Ishikawa (cell line): Measurements from ENCODE around the gene YARS1.

ENCODE experiments used
- CEBPB ChIP-seq: IDR thresholded peaks from 2 replicates; pipeline ENCODE4 v1.6.1; 2012
- CREB1 ChIP-seq: IDR thresholded peaks from 2 replicates; pipeline ENCODE4 v1.6.1; 2012; ENCODE audit warnings: low read depth
- EGR1 ChIP-seq: IDR thresholded peaks from 2 replicates; pipeline ENCODE4 v1.6.1; 2012
- EP300 ChIP-seq: IDR thresholded peaks from 2 replicates; pipeline ENCODE4 v1.6.1; 2012; ENCODE audit warnings: borderline replicate concordance
- FOXM1 ChIP-seq: IDR thresholded peaks from 2 replicates; pipeline ENCODE4 v1.6.1; 2012; ENCODE audit warnings: low read depth, borderline replicate concordance
- NFIC ChIP-seq: IDR thresholded peaks from 2 replicates; pipeline ENCODE4 v1.6.1; 2012
- RAD21 ChIP-seq: IDR thresholded peaks from 2 replicates; pipeline ENCODE4 v1.6.1; 2012; ENCODE audit warnings: low read depth
- TAF1 ChIP-seq: IDR thresholded peaks from 2 replicates; pipeline ENCODE4 v1.6.1; 2012; ENCODE audit warnings: low read depth, mild to moderate bottlenecking
- TCF12 ChIP-seq: IDR thresholded peaks from 2 replicates; pipeline ENCODE4 v1.6.1; 2012; ENCODE audit warnings: low read depth
- TEAD4 ChIP-seq: IDR thresholded peaks from 2 replicates; pipeline ENCODE4 v1.6.1; 2012
- YY1 ChIP-seq: IDR thresholded peaks from 2 replicates; pipeline ENCODE4 v1.6.1; 2012; ENCODE audit warnings: low read depth
- ZBTB7A ChIP-seq: IDR thresholded peaks from 2 replicates; pipeline ENCODE4 v1.6.1; 2012; ENCODE audit warnings: low read depth
- TF ChIP-seq, protein P1 (sequence below): IDR thresholded peaks from 2 replicates; pipeline ENCODE4 v1.6.1; 2012
- TF ChIP-seq, protein P2 (sequence below): IDR thresholded peaks from 2 replicates; pipeline ENCODE4 v1.6.1; 2012; ENCODE audit warnings: low read depth, mild to moderate bottlenecking
- TF ChIP-seq, protein P3 (sequence below): IDR thresholded peaks from 2 replicates; pipeline ENCODE4 v1.6.1; 2012

YARS1 gene

DNA sequence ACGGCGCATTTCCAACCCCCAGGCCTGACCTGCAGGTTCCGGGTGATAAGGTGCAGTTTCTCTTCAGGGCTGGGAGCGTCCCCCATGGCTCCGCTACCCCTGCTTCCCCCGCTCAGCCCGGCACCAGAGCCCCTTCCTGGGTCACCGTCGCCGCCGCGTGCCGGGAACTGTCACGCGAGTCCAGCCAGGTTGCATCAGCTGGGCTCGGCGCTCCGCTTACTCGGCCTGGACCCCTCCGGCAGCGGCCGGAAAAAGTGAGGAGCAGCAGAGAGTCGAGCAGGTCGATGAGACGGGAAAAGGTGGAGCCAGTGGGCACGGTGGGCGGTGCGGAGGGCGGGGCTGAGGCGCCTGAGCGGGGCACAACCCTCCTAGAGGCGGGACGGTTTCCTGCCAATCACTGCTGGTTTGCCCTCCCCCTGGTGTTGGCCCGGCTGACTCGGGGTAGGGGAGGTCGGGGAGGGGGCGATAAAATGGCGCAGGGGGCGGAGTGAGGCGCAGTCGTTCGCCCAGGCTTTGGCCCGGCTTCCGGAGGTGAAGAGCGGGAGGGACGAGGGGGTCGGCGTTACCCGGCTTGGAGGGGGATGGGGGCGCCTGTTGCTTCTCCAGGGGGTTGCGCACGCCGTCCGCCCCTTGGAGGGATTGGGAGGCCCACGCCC, at the start of gene YARS1, which contains the start of gene S100PBP:
Gene YARS1, minus strand, starts transcription at position 200 of the 656 bp plus-strand sequence. Its CDS starts 114 bp downstream, at position 86.
Gene S100PBP, plus strand, starts transcription at position 495 of the 656 bp plus-strand sequence. CDS start 8,447 bp downstream, outside the sequence.
- TF ChIP-seq ZBTB7A (peak; percentile 93), CEBPB (peak; percentile 94), NFIC (peak; percentile 50), YY1 (peak; percentile 86), TCF12 (peak; percentile 90), CREB1 (peak; percentile 53; the same call in 1 of the 2 replicates), FOXM1 (0 out of 2 replicates have a peak, but pooled peaks have one; percentile 45), EGR1 (0 out of 2 replicates have a peak, but pooled peaks have one; percentile 18), TAF1 (peak; percentile 93), EP300 (peak; percentile 71; the same call in 1 of the 2 replicates), TEAD4 (peak; percentile 64), RAD21 (no peak)
- TF ChIP-seq, protein P1, sequence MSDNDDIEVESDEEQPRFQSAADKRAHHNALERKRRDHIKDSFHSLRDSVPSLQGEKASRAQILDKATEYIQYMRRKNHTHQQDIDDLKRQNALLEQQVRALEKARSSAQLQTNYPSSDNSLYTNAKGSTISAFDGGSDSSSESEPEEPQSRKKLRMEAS: peak; percentile 100
- TF ChIP-seq, protein P2, sequence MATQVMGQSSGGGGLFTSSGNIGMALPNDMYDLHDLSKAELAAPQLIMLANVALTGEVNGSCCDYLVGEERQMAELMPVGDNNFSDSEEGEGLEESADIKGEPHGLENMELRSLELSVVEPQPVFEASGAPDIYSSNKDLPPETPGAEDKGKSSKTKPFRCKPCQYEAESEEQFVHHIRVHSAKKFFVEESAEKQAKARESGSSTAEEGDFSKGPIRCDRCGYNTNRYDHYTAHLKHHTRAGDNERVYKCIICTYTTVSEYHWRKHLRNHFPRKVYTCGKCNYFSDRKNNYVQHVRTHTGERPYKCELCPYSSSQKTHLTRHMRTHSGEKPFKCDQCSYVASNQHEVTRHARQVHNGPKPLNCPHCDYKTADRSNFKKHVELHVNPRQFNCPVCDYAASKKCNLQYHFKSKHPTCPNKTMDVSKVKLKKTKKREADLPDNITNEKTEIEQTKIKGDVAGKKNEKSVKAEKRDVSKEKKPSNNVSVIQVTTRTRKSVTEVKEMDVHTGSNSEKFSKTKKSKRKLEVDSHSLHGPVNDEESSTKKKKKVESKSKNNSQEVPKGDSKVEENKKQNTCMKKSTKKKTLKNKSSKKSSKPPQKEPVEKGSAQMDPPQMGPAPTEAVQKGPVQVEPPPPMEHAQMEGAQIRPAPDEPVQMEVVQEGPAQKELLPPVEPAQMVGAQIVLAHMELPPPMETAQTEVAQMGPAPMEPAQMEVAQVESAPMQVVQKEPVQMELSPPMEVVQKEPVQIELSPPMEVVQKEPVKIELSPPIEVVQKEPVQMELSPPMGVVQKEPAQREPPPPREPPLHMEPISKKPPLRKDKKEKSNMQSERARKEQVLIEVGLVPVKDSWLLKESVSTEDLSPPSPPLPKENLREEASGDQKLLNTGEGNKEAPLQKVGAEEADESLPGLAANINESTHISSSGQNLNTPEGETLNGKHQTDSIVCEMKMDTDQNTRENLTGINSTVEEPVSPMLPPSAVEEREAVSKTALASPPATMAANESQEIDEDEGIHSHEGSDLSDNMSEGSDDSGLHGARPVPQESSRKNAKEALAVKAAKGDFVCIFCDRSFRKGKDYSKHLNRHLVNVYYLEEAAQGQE: peak; percentile 35; the same call in 1 of the 2 replicates
- TF ChIP-seq, protein P3, sequence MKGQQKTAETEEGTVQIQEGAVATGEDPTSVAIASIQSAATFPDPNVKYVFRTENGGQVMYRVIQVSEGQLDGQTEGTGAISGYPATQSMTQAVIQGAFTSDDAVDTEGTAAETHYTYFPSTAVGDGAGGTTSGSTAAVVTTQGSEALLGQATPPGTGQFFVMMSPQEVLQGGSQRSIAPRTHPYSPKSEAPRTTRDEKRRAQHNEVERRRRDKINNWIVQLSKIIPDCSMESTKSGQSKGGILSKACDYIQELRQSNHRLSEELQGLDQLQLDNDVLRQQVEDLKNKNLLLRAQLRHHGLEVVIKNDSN: peak; percentile 62

DNA sequence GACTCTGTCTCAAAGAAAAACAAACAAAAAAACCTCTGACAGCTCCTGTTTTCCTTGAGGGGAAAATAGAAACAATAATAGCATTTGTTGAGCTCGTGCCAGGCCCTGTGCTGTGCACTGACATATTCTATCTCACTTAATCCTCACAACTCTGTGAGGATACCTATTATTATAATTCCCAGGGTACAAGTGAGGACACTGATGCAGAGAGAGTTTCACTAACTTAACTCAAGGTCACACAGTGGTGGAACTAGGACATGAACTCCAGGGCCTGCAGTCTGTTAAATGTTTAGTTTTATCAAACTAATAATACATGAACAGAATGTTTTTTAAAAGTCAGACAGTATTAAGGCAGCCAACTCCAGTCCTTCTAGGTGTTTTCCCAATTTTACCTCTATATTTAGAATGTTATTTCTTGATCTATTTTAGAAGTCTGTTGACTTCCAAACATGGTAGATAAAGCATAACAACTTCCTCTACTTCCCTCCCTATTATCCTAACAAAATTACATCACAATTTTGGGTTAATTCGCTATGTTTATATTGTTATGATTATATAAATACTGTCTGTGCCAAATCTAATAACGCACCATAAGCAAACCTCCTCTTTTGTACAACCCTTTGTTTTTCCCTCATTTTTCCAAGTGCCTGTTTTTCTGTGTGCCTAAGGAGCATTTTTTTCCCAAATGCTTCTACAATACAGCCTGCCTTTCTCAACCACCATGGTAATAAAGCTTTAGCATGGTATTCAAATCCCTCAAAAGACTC, 48.7 kb upstream of the YARS1 start:
- TF ChIP-seq, protein P1: no peak
- TF ChIP-seq CREB1 (no peak), TEAD4 (no peak), TCF12 (no peak), EGR1 (no peak), YY1 (no peak), EP300 (no peak)
- TF ChIP-seq, protein P3: no peak

DNA sequence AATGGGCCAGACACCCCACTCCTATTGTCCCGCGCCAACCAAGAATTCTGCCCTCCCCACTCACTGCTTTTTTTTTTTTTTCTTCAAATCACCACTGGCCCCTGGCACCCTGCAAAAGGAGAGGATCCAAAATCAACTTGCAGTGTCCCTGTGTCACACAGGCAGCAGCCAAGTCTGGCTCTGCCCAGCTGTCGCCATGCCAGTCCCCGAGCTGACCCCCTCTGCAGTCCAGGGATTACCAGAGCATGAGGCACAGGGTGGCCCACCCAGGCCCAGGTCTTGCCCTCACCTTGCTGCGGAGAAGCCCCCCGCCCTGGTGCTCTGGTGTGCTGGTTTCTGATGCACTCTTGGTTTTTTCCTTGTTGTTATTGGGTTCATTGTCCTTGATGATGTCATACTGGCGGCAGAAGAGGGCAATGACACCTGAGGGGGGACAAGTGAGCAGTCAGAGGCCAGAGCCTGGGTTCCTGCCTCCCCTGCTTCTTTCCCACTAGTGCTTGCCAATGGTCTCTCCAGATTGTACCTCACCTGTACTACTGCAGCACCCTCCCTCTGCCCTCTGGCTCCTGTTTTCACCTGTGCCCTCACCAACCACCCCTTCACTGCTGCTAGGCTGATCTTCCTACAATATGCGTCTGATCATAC, 47.3 kb upstream of the YARS1 start:
- TF ChIP-seq, protein P2: no peak
- TF ChIP-seq CREB1 (no peak), FOXM1 (no peak), RAD21 (no peak), CEBPB (no peak), TCF12 (no peak), EP300 (no peak), EGR1 (no peak), TAF1 (no peak), TEAD4 (no peak), YY1 (no peak), NFIC (no peak), ZBTB7A (no peak)
- TF ChIP-seq, protein P3: no peak
- TF ChIP-seq, protein P1: no peak

DNA sequence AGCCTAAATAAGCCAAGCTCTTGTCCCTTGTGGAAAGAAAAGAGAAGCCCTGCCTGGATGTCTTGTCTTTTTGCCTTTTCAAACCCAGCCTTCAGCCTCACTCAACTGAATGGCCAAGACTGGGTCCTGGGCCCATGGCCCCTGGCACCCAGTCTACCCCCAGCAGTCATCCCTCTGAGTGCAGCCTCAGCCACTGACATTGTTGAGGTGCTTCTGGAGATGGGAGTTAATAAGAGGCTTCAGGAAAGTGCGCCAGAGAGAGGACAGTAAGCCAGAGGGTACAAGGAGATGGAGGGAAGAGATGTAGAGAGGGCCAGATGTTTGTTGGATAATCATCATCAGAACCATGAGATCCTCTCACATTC, 46.7 kb upstream of the YARS1 start:
- TF ChIP-seq TCF12 (no peak), YY1 (no peak), TEAD4 (no peak), TAF1 (no peak), RAD21 (no peak), EGR1 (no peak), CREB1 (no peak), ZBTB7A (no peak)
- TF ChIP-seq, protein P1: no peak
- TF ChIP-seq, protein P2: no peak
